ENCODE data around the gene FURIN.
"Not testable (repeated sequence)": the region's sequence is repeated elsewhere in the genome, so short reads cannot be mapped to it uniquely, and the experiment has no call there.

FURIN gene

GRCh38 chr15:90845201-90845949 is 23.0 kb upstream of the FURIN start:
- TF ChIP-seq, protein P1, sequence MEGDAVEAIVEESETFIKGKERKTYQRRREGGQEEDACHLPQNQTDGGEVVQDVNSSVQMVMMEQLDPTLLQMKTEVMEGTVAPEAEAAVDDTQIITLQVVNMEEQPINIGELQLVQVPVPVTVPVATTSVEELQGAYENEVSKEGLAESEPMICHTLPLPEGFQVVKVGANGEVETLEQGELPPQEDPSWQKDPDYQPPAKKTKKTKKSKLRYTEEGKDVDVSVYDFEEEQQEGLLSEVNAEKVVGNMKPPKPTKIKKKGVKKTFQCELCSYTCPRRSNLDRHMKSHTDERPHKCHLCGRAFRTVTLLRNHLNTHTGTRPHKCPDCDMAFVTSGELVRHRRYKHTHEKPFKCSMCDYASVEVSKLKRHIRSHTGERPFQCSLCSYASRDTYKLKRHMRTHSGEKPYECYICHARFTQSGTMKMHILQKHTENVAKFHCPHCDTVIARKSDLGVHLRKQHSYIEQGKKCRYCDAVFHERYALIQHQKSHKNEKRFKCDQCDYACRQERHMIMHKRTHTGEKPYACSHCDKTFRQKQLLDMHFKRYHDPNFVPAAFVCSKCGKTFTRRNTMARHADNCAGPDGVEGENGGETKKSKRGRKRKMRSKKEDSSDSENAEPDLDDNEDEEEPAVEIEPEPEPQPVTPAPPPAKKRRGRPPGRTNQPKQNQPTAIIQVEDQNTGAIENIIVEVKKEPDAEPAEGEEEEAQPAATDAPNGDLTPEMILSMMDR (IDR thresholded peaks at IDR 0.05; ENCODE audit: low read depth, low read length), result no peak
- DNase-seq (ENCODE audit: extremely low read depth, low read depth), result no peak

- not testable (repeated sequence) for DNase-seq (ENCODE audit: extremely low read depth, low read depth)
These were observed 19.0 kb upstream of the FURIN start for GRCh38 chr15:90849424-90849823.

DNA sequence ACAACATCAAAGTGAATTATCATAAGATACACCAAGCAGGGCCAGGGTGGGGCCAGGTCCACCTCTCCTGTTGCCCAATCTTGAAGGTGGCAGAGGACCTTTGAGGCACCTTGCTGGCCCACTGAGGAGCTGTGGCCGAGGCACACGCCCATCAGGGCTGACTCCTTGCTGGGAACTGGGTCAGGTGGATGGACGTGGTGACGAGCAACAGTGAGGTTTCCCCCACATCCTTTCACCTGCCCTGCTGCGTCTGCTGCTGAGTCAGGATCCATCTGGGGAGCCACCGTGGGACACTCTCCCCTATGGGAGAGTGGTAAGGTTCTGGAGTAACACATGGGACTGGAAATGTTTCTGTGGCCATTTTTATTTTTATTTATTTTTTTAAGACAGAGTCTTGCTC is 17.3 kb upstream of the FURIN start:
- TF ChIP-seq, protein P1 (IDR thresholded peaks at IDR 0.05; ENCODE audit: low read depth, low read length), result no peak
- DNase-seq (ENCODE audit: extremely low read depth, low read depth), result no peak

- TF ChIP-seq, protein P1 (IDR thresholded peaks at IDR 0.05; ENCODE audit: low read depth, low read length), result no peak
- DNase-seq (ENCODE audit: extremely low read depth, low read depth), result no peak
These were observed 16.4 kb upstream of the FURIN start for GRCh38 chr15:90851940-90852339.

GRCh38 chr15:90855139-90855538 is 13.2 kb upstream of the FURIN start:
- TF ChIP-seq, protein P1 (IDR thresholded peaks at IDR 0.05; ENCODE audit: low read depth, low read length), result no peak
- no peak for DNase-seq (ENCODE audit: extremely low read depth, low read depth)

DNA sequence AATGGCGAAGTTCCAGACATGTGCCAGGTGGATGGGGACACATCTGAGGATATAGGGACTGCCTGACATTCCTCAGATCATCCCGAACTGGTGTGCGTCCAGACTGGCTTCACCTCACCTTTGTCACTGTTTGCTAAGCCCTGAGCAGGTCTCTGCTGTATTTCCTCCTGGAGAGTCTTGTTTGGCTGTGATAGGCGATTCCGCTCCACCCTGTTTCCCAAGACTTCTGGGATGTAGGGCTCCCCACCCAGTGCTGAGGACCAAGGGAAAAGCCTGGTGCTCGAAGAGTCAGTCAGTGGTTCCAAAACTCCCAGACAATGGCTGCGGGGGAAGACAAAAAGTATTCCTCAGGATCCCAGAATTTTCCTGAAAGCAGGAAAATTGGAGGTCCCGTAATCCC is 11.1 kb upstream of the FURIN start:
- no peak for DNase-seq (ENCODE audit: extremely low read depth, low read depth)
- TF ChIP-seq, protein P1 (IDR thresholded peaks at IDR 0.05; ENCODE audit: low read depth, low read length), result no peak

DNA sequence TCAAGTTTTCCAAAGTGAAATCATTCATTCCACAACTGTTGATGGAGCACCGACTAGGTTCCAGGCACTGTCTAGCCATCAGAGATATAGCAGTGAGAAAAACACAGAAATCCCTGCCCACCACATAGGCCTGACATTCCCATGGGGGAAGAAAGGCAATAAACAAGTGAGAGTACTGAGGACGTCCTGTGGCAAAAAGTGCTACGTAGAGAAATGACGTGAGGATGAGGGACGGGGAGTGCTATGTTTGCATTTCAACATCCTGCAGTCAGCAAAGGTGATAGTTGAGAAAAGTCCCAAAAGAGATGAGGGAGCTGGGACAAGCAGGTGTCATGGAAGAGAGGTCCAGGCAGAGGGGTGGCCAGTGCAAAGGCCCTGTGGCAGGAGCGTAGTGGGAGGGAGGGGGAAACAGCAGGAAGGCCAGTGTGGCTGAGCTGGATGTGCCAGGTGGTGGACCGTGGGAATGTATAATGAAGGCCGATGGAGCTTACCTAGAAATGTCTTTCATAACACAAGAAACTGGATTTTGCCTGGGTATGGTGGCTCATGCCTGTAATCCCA is 10.4 kb upstream of the FURIN start:
- TF ChIP-seq, protein P1 (IDR thresholded peaks at IDR 0.05; ENCODE audit: low read depth, low read length), result no peak
- DNase-seq (ENCODE audit: extremely low read depth, low read depth), result no peak

Measured in AG09319 (cell line).